Measurements from ENCODE around the gene CALCOCO2. TPM values are rescaled to one million over a fixed set of nuclear protein-coding genes. Genes with fewer than 3 reads are reported as not detected.

CALCOCO2 gene
- polyA plus RNA-seq, 1 donor (not counting 4 experiments of a cell fraction or from before 2014, with no cell fraction given): 76.0 TPM

GRCh38 chr17:48893646-48894508 is 63.0 kb downstream of the CALCOCO2 start:
- dilution Hi-C loops (cut with MboI; ENCODE audit: extremely low pct_ligation_motif_present, low sequenced_read_pairs): no loop called here
- H3K9me3 ChIP-seq (ENCODE audit: control insufficient read depth, low read depth, low read length): no peaks in the 10 kb centered on the region
- DNase-seq (ENCODE audit: low read depth, low spot score): no peak
- H3K9ac ChIP-seq (ENCODE audit: control insufficient read depth, extremely low read depth, insufficient read depth, low read length): peak overlapping the region; percentile 99
- H3K4me3 ChIP-seq (ENCODE audit: control insufficient read depth in 2 of 3, extremely low read depth in 1 of 3, insufficient read depth in 2 of 3, low read depth in 1 of 3, low read length in 3 of 3): peak overlapping the region; percentile 78 to 100 (median 96)
- no peaks in the 10 kb centered on the region for H3K9me1 ChIP-seq (ENCODE audit: control insufficient read depth, extremely low read depth, insufficient read depth, low read length)
- FAIRE-seq: no peak
- peaks cover 13 to 25% of the 10 kb centered on the region in 2 experiments for H3K36me3 ChIP-seq (ENCODE audit: control insufficient read depth in 2 of 2, extremely low read depth in 1 of 2, insufficient read depth in 2 of 2, low read length in 2 of 2)
- H3K4me1 ChIP-seq (ENCODE audit: control insufficient read depth, extremely low read depth, insufficient read depth, low read length): peaks cover 14% of the 10 kb centered on the region
- peak overlapping the region; percentile 97 for H3K27ac ChIP-seq (ENCODE audit: control insufficient read depth, insufficient read depth, low read length)
- H3K79me2 ChIP-seq (ENCODE audit: control insufficient read depth, insufficient read depth, low read length): peaks cover 24% of the 10 kb centered on the region
- no peaks in the 10 kb centered on the region for H4K20me1 ChIP-seq (ENCODE audit: control insufficient read depth, extremely low read depth, insufficient read depth, low read length)
- no peaks in the 10 kb centered on the region for H3K27me3 ChIP-seq (ENCODE audit: control insufficient read depth, extremely low read depth, insufficient read depth, low read length)
- H2AFZ ChIP-seq (ENCODE audit: control insufficient read depth, low read length): peak overlapping the region; percentile 38
- peak overlapping the region; percentile 99 for H3K4me2 ChIP-seq (ENCODE audit: control insufficient read depth, extremely low read depth, insufficient read depth, low read depth, low read length)
- TF ChIP-seq, protein P1, sequence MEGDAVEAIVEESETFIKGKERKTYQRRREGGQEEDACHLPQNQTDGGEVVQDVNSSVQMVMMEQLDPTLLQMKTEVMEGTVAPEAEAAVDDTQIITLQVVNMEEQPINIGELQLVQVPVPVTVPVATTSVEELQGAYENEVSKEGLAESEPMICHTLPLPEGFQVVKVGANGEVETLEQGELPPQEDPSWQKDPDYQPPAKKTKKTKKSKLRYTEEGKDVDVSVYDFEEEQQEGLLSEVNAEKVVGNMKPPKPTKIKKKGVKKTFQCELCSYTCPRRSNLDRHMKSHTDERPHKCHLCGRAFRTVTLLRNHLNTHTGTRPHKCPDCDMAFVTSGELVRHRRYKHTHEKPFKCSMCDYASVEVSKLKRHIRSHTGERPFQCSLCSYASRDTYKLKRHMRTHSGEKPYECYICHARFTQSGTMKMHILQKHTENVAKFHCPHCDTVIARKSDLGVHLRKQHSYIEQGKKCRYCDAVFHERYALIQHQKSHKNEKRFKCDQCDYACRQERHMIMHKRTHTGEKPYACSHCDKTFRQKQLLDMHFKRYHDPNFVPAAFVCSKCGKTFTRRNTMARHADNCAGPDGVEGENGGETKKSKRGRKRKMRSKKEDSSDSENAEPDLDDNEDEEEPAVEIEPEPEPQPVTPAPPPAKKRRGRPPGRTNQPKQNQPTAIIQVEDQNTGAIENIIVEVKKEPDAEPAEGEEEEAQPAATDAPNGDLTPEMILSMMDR (optimal IDR thresholded peaks at IDR 0.05 in 1 of 3, IDR thresholded peaks at IDR 0.05 in 1 of 3, conservative IDR thresholded peaks at IDR 0.05 in 1 of 3; ENCODE audit: extremely low read depth in 1 of 3, insufficient read depth in 2 of 3, low read length in 3 of 3): no peak
- TF ChIP-seq EZH2 (IDR thresholded peaks at IDR 0.05; ENCODE audit: low read length): no peak

DNA sequence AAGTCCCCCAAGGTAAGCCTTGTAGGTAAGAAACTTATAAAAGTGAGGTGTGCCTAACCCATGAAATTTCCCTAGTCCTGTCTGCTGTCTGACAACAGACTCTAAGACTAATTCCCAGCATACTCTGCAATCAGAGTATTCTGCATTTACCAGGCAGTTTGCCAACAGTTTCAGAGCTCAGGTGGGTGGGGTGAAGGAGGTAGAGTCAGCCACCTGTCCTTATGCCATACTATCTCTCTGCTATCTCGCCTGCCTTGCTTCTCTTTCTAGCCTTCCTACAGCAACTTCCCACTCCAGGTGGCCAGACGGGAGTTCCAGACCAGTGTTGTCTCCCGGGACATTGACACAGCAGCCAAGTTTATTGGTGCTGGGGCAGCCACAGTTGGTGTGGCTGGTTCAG is 64.1 kb downstream of the CALCOCO2 start:
- no peak overlapping the region for H3K27ac ChIP-seq (ENCODE audit: control insufficient read depth, insufficient read depth, low read length)
- dilution Hi-C loops (cut with MboI; ENCODE audit: extremely low pct_ligation_motif_present, low sequenced_read_pairs): no loop called here
- H4K20me1 ChIP-seq (ENCODE audit: control insufficient read depth, extremely low read depth, insufficient read depth, low read length): no peaks in the 10 kb centered on the region
- TF ChIP-seq, protein P1 (optimal IDR thresholded peaks at IDR 0.05 in 1 of 3, IDR thresholded peaks at IDR 0.05 in 1 of 3, conservative IDR thresholded peaks at IDR 0.05 in 1 of 3; ENCODE audit: extremely low read depth in 1 of 3, insufficient read depth in 2 of 3, low read length in 3 of 3): no peak
- no peak for TF ChIP-seq EZH2 (IDR thresholded peaks at IDR 0.05; ENCODE audit: low read length)
- peaks cover 24% of the 10 kb centered on the region for H3K79me2 ChIP-seq (ENCODE audit: control insufficient read depth, insufficient read depth, low read length)
- H3K4me2 ChIP-seq (ENCODE audit: control insufficient read depth, extremely low read depth, insufficient read depth, low read depth, low read length): no peak overlapping the region
- no peaks in the 10 kb centered on the region for H3K9me3 ChIP-seq (ENCODE audit: control insufficient read depth, low read depth, low read length)
- H3K9me1 ChIP-seq (ENCODE audit: control insufficient read depth, extremely low read depth, insufficient read depth, low read length): no peaks in the 10 kb centered on the region
- H3K27me3 ChIP-seq (ENCODE audit: control insufficient read depth, extremely low read depth, insufficient read depth, low read length): no peaks in the 10 kb centered on the region
- FAIRE-seq (no peak), DNase-seq (ENCODE audit: low read depth, low spot score) (no peak)
- no peak overlapping the region for H3K9ac ChIP-seq (ENCODE audit: control insufficient read depth, extremely low read depth, insufficient read depth, low read length)
- peaks cover 13 to 25% of the 10 kb centered on the region in 2 experiments for H3K36me3 ChIP-seq (ENCODE audit: control insufficient read depth in 2 of 2, extremely low read depth in 1 of 2, insufficient read depth in 2 of 2, low read length in 2 of 2)
- no peak overlapping the region for H2AFZ ChIP-seq (ENCODE audit: control insufficient read depth, low read length)
- H3K4me1 ChIP-seq (ENCODE audit: control insufficient read depth, extremely low read depth, insufficient read depth, low read length): peaks cover 14% of the 10 kb centered on the region
- no peak overlapping the region for H3K4me3 ChIP-seq (ENCODE audit: control insufficient read depth in 2 of 3, extremely low read depth in 1 of 3, insufficient read depth in 2 of 3, low read depth in 1 of 3, low read length in 3 of 3)
